KBM-7 (cell line): ENCODE results near the gene CDC42SE2.
"Not testable (repeated sequence)": the region's sequence is repeated elsewhere in the genome, so short reads cannot be mapped to it uniquely, and the experiment has no call there.

Experiments used
- DNase-seq: peaks from one replicate; pipeline ENCODE4 v3.0.0-alpha.2; 2015
- in situ Hi-C: fragments of 300-500 bp; cut with MboI; formaldehyde crosslinking; loops from 2 replicates; pipeline ENCODE4 v1.14.3; 2020; ENCODE audit warnings: low sequenced_read_pairs, low pct_unique_long_range_greater_than_20kb, mixed read lengths

Gene CDC42SE2

DNA sequence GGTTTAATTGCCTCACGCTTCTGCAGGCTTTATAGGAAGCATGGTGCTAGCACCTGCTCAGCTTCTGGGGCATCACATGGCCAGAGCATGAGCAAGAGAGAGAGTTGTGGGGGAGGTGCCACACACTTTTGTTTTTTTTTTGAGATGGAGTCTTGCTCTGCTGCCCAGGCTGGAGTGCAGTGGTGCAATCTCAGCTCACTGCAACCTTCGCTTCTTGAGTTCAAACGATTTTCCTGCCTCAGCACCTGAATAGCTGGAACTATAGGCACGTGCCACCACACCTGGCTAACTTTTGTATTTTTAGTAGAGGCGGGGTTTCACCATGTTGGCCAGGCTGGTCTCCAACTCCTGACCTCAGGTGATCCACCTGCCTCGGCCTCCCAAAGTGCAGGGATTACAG, 135.2 kb downstream of the CDC42SE2 start:
- DNase-seq, result not testable (repeated sequence)
- in situ Hi-C loops, result loop anchor here (25.0 kb wide), 1 partner anchor 237 kb away; the partner anchor contains the start of genes HINT1 and LYRM7

DNA sequence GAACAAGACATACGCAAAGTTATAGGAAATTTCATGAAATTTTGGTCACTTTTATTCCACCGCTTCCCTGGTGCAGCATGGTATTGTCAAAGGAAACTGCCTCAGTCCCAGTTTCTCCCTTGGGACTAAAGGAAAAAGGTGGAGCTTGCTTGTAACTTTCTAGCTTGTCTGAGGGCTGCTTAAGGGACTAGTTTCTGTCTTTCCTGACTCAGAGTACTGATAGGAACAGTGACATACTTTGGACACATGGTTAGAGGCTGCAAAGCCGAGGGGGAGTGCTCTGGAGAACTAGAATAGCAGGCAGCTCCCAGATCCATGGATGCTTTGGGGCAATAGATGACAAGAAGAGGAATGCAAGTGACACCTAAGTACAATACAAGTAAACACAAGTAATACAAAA, 136.7 kb downstream of the CDC42SE2 start:
- DNase-seq, result no peak
- in situ Hi-C loops, result no loop called here

DNA sequence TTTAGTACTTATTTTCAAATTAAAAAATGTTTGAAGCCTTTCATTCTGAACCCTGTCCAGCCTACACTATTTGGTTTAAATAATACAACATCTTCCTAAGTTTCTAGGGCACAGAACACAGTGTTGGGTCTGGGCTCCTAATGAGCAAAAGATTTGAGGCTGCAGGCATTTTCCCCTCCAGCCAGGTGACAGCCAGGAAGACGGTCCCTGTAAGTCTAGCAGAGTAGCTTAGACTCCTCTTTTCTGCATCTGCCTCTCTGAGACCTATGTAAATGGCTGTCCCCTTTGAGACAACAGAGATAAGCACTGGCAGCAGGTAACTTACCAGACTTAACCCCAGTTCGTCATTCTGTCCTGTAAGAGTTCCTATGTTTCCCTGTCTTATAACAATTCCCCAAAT, 141.8 kb downstream of the CDC42SE2 start:
- no peak for DNase-seq
- in situ Hi-C loops, result no loop called here

DNA sequence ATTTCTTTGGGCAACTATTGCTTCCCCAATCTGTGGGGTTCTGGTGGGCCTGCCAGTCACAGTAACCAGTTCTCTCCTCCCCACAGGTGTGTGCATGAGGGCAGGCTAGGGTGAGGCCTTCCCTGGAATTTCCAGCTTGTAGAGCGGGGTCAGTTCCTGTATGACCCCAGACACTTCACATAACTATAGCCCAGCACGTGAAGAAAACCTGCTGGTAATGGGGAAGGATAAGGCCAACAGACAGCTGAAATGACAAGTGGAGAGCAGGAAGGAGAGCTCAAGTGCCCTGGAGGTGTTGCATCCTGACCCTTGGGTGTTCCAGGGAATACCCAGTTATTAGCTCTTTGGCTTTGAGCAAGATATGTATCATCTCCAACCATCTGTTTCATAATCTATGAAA, 142.2 kb downstream of the CDC42SE2 start:
- in situ Hi-C loops, result no loop called here
- no peak for DNase-seq

DNA sequence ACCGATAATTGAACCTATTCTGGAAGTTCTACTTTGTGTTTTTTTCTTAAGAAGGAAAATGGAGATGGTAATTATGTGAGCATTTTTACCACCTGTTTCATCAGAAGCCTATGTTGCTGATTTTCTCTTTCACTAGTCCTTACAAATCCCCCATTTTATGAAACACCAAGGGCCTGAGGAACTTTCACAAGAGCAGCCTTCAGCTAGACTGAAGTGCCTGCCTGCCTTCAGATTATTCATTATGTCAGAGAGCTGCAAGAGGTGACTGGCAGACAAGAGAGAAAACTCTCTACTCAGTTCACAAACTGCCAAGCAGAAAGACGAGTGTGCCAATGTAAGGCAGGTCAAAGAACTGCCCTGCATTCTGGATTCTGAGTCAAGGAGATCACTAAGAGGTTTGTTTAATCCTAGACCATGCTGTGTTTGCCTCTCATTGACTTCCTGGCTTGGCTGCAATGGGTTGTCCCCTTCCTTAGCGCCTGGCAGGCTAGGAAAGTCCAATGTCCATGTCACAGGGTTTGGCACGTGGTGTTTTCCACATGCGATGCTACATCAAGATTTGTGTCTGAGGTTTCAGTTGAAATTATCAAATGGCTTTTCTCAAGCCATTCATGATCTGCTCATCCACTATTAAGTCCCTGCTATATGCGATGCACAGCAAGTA, 143.3 kb downstream of the CDC42SE2 start:
- in situ Hi-C loops, result no loop called here
- no peak for DNase-seq

DNA sequence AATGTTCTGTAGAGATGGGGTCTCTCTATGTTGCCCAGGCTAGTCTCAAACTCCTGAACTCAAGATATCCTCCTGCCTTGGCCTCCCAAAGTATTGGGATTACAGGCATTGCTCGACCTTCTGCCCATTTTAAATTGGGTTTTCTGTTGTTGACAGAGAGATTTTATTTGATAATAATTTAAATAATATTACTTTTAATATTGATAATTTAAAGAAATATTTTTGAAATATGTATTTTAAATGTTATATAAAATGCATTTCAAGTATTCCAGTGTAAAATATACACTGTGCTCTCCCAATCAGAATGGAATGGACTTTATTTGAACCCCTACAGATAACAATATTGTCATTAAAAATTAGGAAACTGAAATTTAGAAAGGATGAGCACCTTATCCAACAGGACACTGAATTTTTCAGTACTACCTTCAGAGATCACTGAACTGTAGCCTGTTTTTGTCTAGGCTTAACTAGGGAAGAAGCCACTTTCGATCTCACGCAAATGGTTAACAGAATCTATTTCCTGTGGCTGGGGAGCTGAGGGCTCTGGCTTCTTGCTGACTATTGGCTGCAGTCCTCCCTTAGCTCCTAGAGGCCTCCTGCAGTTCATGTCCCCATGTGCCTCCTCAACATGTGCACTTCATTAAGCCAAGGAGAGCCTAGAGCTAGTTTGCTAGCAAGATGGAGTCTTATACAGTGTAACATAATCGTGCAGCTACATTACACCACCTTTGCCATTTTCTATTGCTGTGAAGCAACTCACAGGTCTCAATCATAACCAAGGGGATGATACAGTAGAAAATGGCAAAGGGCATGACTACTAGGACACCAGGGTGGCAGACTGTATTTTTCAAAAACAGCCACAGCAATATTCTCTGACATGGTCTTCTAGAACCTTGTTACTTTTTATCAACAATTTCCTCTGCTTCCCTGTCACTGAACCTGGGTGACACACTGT, 150.0 kb downstream of the CDC42SE2 start:
- in situ Hi-C loops, result no loop called here
- DNase-seq, result peak; percentile 70

DNA sequence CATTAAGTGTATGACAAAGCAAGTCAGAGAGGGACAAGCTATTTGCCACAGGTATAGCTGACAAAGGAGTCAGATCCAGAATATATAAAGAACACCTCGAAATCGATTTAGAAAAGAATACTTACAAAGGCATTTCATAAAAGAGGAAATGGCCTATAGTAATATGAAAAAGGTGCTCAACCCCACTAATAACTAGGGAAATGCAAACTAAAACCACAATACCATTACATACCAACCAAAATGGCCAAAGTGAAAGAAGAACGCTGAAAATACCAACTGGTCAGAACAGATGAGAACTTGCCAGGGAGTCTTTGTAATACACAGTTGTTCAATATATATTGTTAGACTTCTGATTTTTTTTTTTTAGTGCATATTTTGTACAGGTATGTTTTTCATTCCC, 152.9 kb downstream of the CDC42SE2 start:
- DNase-seq, result no peak
- in situ Hi-C loops, result no loop called here

DNA sequence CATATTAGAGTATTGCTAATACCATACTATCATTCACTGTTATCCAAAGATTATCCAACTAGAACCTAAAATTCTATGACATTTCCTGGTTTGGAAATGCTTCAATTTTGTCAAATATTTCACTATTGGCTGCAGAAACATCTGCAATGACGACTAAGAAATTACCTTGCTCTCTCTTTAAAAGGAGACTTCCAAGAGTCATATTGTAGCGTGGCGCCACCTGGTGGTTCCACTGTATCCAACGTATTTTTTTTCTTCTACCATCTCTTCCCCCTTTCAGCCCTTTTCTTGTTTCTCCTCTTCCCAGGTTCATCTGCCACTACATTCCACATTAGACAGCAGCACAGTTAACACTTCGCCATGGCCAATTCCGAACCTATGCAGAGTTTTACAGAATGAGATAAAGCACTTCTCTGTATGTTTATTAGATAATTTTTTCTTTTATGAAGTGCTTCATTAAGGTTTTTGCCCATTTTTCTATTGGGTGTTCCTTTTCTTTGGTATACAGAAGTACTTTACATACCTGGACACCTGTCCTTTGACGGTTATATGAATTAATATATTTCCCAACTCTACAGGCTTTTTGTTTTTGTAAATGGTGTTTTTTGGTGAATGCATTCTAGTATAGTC, 153.5 kb downstream of the CDC42SE2 start:
- DNase-seq, result peak; percentile 89
- in situ Hi-C loops, result no loop called here

DNA sequence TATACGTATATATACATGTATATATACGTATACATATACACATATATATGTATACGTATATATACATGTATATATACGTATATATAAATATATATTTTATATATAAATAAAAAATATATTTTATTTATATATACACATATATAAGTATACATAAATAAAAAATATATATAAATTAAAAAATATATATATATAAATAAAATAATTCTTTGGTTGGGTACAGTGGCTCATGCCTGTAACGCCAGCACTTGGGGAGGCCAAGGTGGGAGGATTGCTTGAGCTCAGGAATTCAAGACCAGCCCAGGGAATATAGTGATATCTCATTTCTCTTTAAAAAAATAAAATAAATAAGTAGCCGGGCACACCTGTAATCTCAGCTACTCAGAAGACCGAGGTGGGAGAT, 155.0 kb downstream of the CDC42SE2 start:
- in situ Hi-C loops, result no loop called here
- DNase-seq, result no peak

DNA sequence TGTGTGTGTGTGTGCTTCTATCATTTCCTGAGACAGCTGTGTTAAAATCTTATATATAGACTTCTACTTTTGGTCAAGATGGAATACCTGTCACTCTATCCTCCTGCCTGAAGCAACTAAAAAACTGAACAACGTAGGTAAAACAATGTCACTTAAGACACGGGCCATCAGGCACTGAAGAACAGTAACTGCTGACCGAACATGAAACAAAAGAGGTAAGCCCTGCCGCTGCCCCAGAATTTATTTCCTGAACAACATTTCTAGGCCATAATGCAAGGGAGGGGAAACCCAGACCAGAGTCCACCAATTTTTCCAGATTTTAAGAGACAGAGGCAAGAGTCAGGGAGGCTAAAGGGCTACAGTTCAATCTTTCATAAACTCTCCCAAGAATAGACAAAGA, 156.0 kb downstream of the CDC42SE2 start:
- DNase-seq, result no peak
- in situ Hi-C loops, result no loop called here

DNA sequence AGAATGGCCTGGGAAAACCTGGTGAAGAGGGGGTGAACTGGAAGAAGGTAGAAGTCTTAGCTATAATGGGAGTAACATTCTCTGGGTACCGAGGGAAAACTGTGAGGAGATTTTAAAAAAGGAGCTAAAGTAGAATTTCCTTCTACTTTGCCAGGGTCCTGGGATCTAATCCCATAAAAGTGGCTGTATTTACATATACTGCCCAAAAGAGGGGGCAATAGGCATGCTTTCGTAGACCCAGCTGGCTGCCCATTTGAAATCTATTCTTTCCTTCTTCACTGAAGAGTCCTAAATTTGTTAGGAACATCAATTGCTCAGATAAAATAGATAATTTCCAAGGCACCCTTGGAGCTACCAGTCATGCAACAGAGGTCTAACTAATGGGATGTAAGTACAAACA, 159.2 kb downstream of the CDC42SE2 start:
- peak; percentile 36 for DNase-seq
- in situ Hi-C loops, result no loop called here

DNA sequence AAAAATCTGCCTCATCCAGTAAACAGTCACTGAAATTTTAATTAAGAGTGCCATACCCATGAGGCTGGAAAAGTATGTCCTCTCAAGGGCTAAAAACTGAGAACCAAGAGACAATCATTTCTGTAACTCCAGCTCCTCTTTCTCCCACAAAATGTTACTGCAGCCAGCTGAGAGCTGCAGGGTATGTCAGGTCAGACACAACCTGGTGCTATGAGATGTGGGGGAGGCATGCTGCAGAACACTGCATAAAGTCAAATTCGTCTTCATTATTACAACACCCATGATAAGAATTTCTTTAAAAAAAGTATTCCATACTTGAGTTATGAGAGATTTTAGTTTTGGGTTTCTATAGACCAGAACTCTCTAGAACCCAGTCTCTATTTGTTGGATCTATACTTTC, 162.2 kb downstream of the CDC42SE2 start:
- in situ Hi-C loops, result loop anchor here (25.0 kb wide), 1 partner anchor 586 kb away; the partner anchor contains the start of gene ACSL6
- DNase-seq, result no peak

DNA sequence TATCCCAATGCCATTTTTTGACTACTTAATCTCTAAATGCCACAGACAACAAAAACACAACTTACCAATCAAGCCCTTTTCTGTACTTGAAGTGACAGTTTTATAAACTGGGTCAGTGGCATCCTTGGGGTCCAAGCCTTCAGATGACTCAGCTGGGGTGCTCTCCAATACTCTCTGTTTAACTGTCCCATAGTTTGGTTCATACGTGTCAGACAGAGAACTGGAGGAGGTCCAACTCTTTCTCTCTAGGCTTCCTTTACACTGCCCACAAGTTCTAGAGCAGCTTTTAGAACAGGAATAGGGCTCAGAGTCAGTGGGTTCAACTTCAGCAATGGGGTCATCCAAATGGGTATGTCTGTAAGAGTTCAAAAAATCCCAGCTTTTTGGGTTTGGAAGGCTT, 166.9 kb downstream of the CDC42SE2 start:
- in situ Hi-C loops, result loop anchor here (25.0 kb wide), 1 partner anchor 582 kb away; the partner anchor contains the start of gene ACSL6
- no peak for DNase-seq

DNA sequence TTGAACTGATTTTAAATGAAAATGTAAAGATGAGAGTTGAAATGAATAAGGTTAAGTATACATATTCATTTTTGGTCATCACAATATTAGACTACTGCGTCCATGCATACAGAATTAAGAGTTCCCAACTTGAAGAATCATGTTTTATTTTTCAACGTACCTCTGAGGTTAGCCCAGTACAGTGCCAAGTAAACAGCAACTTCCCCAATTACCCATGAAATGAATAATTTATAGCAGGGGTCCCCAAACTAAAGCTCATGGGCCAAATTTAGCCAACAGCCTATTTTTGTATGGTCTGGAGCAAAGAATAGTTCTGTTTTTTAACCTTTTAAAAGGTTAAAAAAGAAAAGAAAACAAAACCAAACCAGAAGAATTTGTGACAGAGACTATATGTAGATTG, 167.9 kb downstream of the CDC42SE2 start:
- DNase-seq, result no peak
- in situ Hi-C loops, result loop anchor here (25.0 kb wide), 1 partner anchor 581 kb away; the partner anchor contains the start of gene ACSL6

DNA sequence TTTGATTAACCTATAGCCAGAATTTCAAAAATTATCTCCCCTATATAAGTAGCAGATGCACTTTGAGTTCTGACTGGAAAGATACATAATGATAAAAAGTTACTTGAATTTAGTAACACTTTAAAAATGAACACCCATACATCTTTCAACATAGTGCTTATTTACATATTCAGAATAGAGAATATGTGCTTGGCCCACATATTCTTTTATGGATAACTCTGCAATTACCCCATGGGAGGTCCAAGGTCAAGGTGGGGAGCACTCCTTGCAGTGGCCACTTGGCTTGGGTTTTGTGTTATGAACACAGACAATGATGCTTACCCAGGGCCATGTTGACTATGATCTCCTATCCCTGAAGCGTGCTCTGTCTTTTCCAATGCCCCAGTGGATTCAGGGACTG, 169.3 kb downstream of the CDC42SE2 start:
- no peak for DNase-seq
- in situ Hi-C loops, result loop anchor here (25.0 kb wide), 1 partner anchor 579 kb away; the partner anchor contains the start of gene ACSL6

DNA sequence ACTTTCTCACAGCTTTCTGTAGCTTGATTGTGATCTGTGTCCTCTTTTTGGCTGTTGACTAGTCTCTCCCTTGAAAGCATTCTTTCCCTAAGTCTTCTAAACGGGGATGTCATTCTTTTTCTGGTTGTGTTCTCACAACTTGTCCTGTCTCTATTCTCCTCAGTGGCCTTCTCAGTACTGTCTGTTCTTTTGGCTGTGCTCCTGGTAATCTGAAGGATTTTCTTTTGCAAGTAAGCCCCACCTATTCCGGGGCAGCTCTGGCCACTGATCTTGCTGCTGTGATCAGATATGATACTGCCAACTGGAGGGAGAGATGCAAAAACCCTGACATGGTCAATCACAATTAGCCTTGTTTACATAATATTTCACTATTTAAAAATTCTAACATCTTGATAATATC, 172.2 kb downstream of the CDC42SE2 start:
- in situ Hi-C loops, result loop anchor here (25.0 kb wide), 1 partner anchor 576 kb away; the partner anchor contains the start of gene ACSL6
- no peak for DNase-seq

DNA sequence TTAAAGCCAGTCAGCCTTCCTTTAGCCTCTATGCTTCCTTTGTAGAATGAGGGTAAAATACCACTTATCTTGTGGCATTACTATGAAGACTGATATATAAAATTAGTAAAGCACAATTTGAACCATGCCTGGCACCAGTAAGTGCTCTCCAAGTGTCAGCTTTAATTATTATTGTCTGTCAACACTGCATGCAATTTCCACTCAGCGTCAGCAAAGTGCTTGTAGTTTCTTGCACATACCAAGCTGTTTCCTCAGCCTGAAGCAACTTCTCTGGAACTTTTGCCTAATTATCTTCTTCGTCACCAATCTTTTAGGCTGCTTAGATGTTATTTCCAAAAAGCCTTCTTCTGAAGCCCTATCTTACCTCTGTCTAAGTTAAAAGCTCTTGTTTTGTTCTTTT, 177.3 kb downstream of the CDC42SE2 start:
- in situ Hi-C loops, result loop anchor here (25.0 kb wide), 1 partner anchor 571 kb away; the partner anchor contains the start of gene ACSL6
- DNase-seq, result no peak
